Measurements from ENCODE around the gene TMEM88. TPM values are rescaled to one million over a fixed set of nuclear protein-coding genes. Genes with fewer than 3 reads are reported as not detected.

The TMEM88 gene
- total RNA-seq, 4 donors from 2014 or later: 1.5 to 3.8 (median 1.6) TPM; not detected in 1

GRCh38 chr17:7852919-7853690 is 1.8 kb upstream of the TMEM88 start:
- H3K27me3 ChIP-seq: no peaks in the 10 kb centered on the region
- H3K4me1 ChIP-seq: peaks cover 23 to 64% (median 30%) of the 10 kb centered on the region in 3 donors
- H3K27ac ChIP-seq: peak overlapping the region in 1 of 4 donors; percentile 13
- H3K4me3 ChIP-seq: no peak overlapping the region
- intact Hi-C loops (cut with DNase I): no loop called here
- TF ChIP-seq CTCF (IDR thresholded peaks at IDR 0.05): no peak
- no peak for TF ChIP-seq POLR2A (IDR thresholded peaks at IDR 0.05)
- peaks cover 25 to 57% (median 27%) of the 10 kb centered on the region in 3 donors for H3K36me3 ChIP-seq
- 34 to 78% methylated on average over 1 to 12 of the region's 51 CpGs for WGBS, 2 donors
- DNase-seq: no peak
- H3K9me3 ChIP-seq: no peaks in the 10 kb centered on the region

GRCh38 chr17:7853691-7854038 is 1.2 kb upstream of the TMEM88 start:
- Histone ChIP-seq H3K4me1 (peaks cover 29 to 69% (median 35%) of the 10 kb centered on the region in 3 donors), H3K27ac (peak overlapping the region in 1 of 4 donors; percentile 13), H3K36me3 (peaks cover 19 to 52% (median 23%) of the 10 kb centered on the region in 3 donors), H3K27me3 (no peaks in the 10 kb centered on the region), H3K4me3 (no peak overlapping the region), H3K9me3 (no peaks in the 10 kb centered on the region)
- intact Hi-C loops (cut with DNase I): no loop called here
- no peak for TF ChIP-seq POLR2A (IDR thresholded peaks at IDR 0.05)
- no peak for TF ChIP-seq CTCF (IDR thresholded peaks at IDR 0.05)
- no peak for DNase-seq
- 84% methylated on average over 21 of the region's 21 CpGs for WGBS, 2 donors

- TF ChIP-seq POLR2A (IDR thresholded peaks at IDR 0.05) (no peak), CTCF (IDR thresholded peaks at IDR 0.05) (no peak)
- Histone ChIP-seq H3K9me3 (no peaks in the 10 kb centered on the region), H3K36me3 (peaks cover 16 to 47% (median 17%) of the 10 kb centered on the region in 3 donors), H3K27me3 (no peaks in the 10 kb centered on the region), H3K27ac (peak overlapping the region in 2 of 4 donors; percentile 97), H3K4me3 (peak overlapping the region in 1 of 4 donors; percentile 73), H3K4me1 (peaks cover 31 to 75% (median 41%) of the 10 kb centered on the region in 3 donors)
- intact Hi-C loops (cut with DNase I): no loop called here
- 71 to 76% methylated on average over 11 to 29 of the region's 31 CpGs for WGBS, 2 donors
- DNase-seq: no peak
These were observed 638 bp upstream of the TMEM88 start for GRCh38 chr17:7854078-7854777.

GRCh38 chr17:7855660-7856010 is 769 bp downstream of the TMEM88 start:
- H3K36me3 ChIP-seq: peaks cover 6 to 47% (median 7%) of the 10 kb centered on the region in 3 donors
- H3K9me3 ChIP-seq: no peaks in the 10 kb centered on the region
- DNase-seq: no peak
- H3K27me3 ChIP-seq: no peaks in the 10 kb centered on the region
- H3K4me1 ChIP-seq: peaks cover 31 to 78% (median 41%) of the 10 kb centered on the region in 3 donors
- peak overlapping the region; percentile 9 to 81 (median 76) for H3K4me3 ChIP-seq
- peak overlapping the region; percentile 82 to 97 (median 96) for H3K27ac ChIP-seq
- WGBS, 2 donors: 21 to 39% methylated on average over 3 to 13 of the region's 15 CpGs
- TF ChIP-seq CTCF (IDR thresholded peaks at IDR 0.05): no peak
- TF ChIP-seq POLR2A (IDR thresholded peaks at IDR 0.05): peak in 1 of 4 donors; percentile 6
- intact Hi-C loops (cut with DNase I): no loop called here

Measured in esophagus squamous epithelium (tissue), 5 donors.